PC-3 (cell line): Measurements from ENCODE around the gene NCCRP1.

ENCODE experiments used
- EZH2 ChIP-seq: fragments of 300-600 bp; sonication (generic); IDR thresholded peaks from one replicate; pipeline ENCODE4 v1.6.1; 2017; ENCODE audit warnings: antibody characterized with exemption, mild to moderate bottlenecking, low read length; ENCODE audit not compliant: unreplicated experiment
- EZH2phosphoT487 ChIP-seq: fragments of 300-600 bp; sonication (generic); IDR thresholded peaks from 2 replicates; pipeline ENCODE4 v1.6.1; 2018; ENCODE audit warnings: mild to moderate bottlenecking, antibody characterized with exemption, low read length, borderline replicate concordance
- TF ChIP-seq, protein P1 (sequence below): fragments of 300-600 bp; sonication (generic); conservative IDR thresholded peaks from 2 replicates; pipeline ENCODE4 v1.5.1; 2017; ENCODE audit warnings: antibody characterized with exemption, low read depth, mild to moderate bottlenecking, low read length

DNA sequence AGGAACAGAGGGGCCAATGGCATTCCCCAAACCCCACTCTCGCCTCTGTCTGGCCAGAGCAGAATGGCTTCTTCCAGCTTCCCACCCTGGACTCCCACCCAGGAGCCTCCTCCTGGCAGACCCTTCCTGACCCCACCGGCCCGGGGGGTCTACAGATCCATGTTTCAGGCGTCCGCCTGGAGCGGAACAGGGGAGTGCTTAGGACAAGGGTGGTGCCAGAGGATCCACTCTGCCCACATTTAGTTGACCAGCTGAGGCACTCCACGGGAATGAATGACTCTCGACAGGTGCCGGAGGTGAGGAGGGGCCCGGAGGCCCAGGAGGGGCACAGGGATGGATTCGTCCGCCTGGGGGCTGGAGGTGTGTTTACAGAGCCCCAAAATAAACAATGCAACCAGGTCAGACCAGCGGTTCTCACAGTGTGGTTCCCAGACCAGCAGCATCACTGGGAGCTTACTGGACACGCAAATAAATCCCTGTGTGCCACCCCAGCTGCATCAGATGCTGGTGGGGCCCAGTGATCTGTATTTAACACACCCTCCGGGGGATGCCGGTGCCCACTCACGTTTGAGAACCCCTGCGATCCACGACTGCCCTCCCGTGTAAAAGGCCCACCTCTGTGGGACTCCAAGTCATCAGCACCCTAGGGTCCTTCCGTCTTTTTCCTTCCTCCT is 15.1 kb upstream of the NCCRP1 start:
- TF ChIP-seq, protein P1, sequence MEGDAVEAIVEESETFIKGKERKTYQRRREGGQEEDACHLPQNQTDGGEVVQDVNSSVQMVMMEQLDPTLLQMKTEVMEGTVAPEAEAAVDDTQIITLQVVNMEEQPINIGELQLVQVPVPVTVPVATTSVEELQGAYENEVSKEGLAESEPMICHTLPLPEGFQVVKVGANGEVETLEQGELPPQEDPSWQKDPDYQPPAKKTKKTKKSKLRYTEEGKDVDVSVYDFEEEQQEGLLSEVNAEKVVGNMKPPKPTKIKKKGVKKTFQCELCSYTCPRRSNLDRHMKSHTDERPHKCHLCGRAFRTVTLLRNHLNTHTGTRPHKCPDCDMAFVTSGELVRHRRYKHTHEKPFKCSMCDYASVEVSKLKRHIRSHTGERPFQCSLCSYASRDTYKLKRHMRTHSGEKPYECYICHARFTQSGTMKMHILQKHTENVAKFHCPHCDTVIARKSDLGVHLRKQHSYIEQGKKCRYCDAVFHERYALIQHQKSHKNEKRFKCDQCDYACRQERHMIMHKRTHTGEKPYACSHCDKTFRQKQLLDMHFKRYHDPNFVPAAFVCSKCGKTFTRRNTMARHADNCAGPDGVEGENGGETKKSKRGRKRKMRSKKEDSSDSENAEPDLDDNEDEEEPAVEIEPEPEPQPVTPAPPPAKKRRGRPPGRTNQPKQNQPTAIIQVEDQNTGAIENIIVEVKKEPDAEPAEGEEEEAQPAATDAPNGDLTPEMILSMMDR: no peak
- TF ChIP-seq EZH2phosphoT487: no peak
- no peak for TF ChIP-seq EZH2
